ENCODE measurements around the gene RUBCN. TPM values are rescaled to one million over a fixed set of nuclear protein-coding genes. Genes with fewer than 3 reads are reported as not detected.
A peak's percentile ranks its signal among the peaks of the same experiment; 100 is the strongest.

The RUBCN gene
- total and polyA plus RNA-seq, 9 of the 15 experiments (the other 6 are each of a cell fraction or from before 2014, with no cell fraction given), result 8.4 to 24.0 (median 11.9) TPM

DNA sequence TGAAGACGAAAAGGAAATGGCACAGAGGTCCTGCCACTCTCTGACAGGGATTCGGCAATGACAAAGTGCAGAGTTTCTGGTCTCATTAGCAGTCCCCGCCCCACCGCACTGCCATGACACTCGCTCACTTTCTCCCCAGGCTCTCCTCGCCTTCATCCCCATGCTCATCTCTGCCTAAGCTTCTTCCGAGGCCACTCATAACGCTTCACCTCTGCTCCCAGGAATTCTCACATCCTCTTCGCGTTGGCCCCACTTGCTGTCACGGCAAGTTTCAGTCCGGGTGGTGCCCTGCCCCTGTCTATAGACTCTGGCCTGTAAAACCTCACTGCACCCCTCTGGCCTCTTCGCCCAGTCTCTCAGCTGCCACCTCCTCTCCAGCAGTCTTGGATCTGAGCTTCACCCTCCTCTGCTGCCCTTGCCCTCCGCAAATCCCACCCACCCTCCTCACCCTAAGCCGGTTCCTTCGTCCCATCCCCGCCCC, 654 bp downstream of the RUBCN start (continued):
- TF ChIP-seq NEUROD1 (IDR thresholded peaks at IDR 0.05; ENCODE audit: borderline replicate concordance, low read depth, low read length, partially characterized antibody), result no peak
- no peak for TF ChIP-seq PCBP2 (IDR thresholded peaks at IDR 0.05; ENCODE audit: low read depth, low read length, poor library complexity, severe bottlenecking)
- TF ChIP-seq, protein P1, sequence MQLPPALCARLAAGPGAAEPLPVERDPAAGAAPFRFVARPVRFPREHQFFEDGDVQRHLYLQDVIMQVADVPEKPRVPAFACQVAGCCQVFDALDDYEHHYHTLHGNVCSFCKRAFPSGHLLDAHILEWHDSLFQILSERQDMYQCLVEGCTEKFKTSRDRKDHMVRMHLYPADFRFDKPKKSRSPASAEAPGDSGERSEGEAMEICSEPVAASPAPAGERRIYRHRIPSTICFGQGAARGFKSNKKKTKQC (CRISPR knock-in tag; IDR thresholded peaks at IDR 0.05), result peak; percentile 16; the same call in 1 of the 2 replicates
- no peak for TF ChIP-seq RNF219 (CRISPR knock-in tag; IDR thresholded peaks at IDR 0.05)
- no peak for TF ChIP-seq THRB (CRISPR knock-in tag; conservative IDR thresholded peaks at IDR 0.05)
- no peak for TF ChIP-seq ZNF282 (CRISPR knock-in tag; IDR thresholded peaks at IDR 0.05)
- no peak for TF ChIP-seq ZSCAN32 (CRISPR knock-in tag; IDR thresholded peaks at IDR 0.05)
- TF ChIP-seq ZNF121 (CRISPR knock-in tag; conservative IDR thresholded peaks at IDR 0.05), result no peak
- no peak for TF ChIP-seq ZBTB43 (CRISPR knock-in tag; IDR thresholded peaks at IDR 0.05)
- no peak for TF ChIP-seq ZNF3 (CRISPR knock-in tag; IDR thresholded peaks at IDR 0.05)
- TF ChIP-seq HNRNPL (IDR thresholded peaks at IDR 0.05; ENCODE audit: low read depth, low read length), result no peak
- peak; percentile 33; the same call in 1 of the 2 replicates for TF ChIP-seq E2F5 (CRISPR knock-in tag; IDR thresholded peaks at IDR 0.05)
- TF ChIP-seq ZNF431 (CRISPR knock-in tag; IDR thresholded peaks at IDR 0.05), result 0 out of 2 replicates have a peak, but pooled peaks have one; percentile 8
- TF ChIP-seq SNRNP70 (optimal IDR thresholded peaks at IDR 0.05; ENCODE audit: low read depth, low read length), result no peak
- no peak for TF ChIP-seq U2AF2 (optimal IDR thresholded peaks at IDR 0.05; ENCODE audit: low read depth, low read length)
- TF ChIP-seq LARP7 (IDR thresholded peaks at IDR 0.05), result peak; percentile 39; the same call in 1 of the 2 replicates
- TF ChIP-seq, protein P2, sequence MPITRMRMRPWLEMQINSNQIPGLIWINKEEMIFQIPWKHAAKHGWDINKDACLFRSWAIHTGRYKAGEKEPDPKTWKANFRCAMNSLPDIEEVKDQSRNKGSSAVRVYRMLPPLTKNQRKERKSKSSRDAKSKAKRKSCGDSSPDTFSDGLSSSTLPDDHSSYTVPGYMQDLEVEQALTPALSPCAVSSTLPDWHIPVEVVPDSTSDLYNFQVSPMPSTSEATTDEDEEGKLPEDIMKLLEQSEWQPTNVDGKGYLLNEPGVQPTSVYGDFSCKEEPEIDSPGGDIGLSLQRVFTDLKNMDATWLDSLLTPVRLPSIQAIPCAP (CRISPR knock-in tag; IDR thresholded peaks at IDR 0.05; ENCODE audit: borderline replicate concordance), result no peak
- 0 out of 2 replicates have a peak, but pooled peaks have one; percentile 29 for TF ChIP-seq NFRKB (IDR thresholded peaks at IDR 0.05; ENCODE audit: low read depth)
- TF ChIP-seq SAP30 (IDR thresholded peaks at IDR 0.05; ENCODE audit: borderline replicate concordance, insufficient read depth, low read depth, low read length, poor library complexity, severe bottlenecking), result peak; percentile 81
